ENCODE measurements around the gene TPRX1. TPM values are rescaled to one million over a fixed set of nuclear protein-coding genes. Genes with fewer than 3 reads are reported as not detected.
A peak's percentile ranks its signal among the peaks of the same experiment; 100 is the strongest.

Gene TPRX1
- total RNA-seq, 1 experiment from 2014 or later, result not detected

DNA sequence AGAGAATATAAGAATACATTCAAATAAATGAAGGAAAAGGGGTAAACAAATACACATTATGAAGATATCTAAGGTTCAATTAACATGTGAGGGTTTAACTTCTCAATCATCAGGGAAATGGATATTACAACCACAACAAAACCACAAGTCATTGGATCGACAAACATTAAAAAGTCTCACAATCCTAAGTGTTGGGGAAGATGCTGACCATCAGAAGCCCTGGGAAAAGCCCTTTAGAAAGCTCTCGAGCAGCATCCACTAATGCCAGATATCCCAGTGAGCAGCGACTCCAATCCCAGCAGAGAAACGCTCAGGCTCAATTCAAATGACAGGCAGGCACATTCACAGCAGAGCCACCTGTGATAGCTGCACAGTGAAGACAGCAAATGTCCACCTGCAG is 3.1 kb downstream of the TPRX1 start:
- no peaks in the 10 kb centered on the region for H3K4me1 ChIP-seq (replicated peaks; ENCODE audit: insufficient read depth)
- H2AFZ ChIP-seq, result no peak overlapping the region
- BruUV-seq (replicated peaks), result no TSS peak
- no peak overlapping the region for H3K4me2 ChIP-seq
- H3K9me3 ChIP-seq (ENCODE audit: insufficient read depth, low read depth), result no peaks in the 10 kb centered on the region
- ChIA-PET CTCF (interaction anchor here (0.6 kb wide), 1 partner anchor 92 kb away, joined by 4 read pairs; no protein-coding TSS in a partner anchor), POLR2A (ENCODE audit: unreplicated experiment) (no interaction called here)
- H4K20me1 ChIP-seq (ENCODE audit: insufficient read depth), result no peaks in the 10 kb centered on the region
- H3K27me3 ChIP-seq (ENCODE audit: insufficient read depth, low read depth), result 0 out of 2 replicates have a peak, but pooled peaks cover 7% of the 10 kb centered on the region
- no peaks in the 10 kb centered on the region for H3F3A ChIP-seq (ENCODE audit: insufficient read depth, low read depth)
- no peak for DNase-seq
- no peak overlapping the region for H3K4me3 ChIP-seq
- H3K36me3 ChIP-seq (ENCODE audit: low read depth), result no peaks in the 10 kb centered on the region
- intact Hi-C loops (cut with micrococcal nuclease; ENCODE audit: unreplicated experiment), result no loop called here
- no peaks in the 10 kb centered on the region for H3K79me2 ChIP-seq (ENCODE audit: low read depth)
- H3K9me2 ChIP-seq (ENCODE audit: insufficient read depth), result no peaks in the 10 kb centered on the region
- TF ChIP-seq EZH2 (IDR thresholded peaks at IDR 0.05; ENCODE audit: low read depth), result no peak
- TF ChIP-seq, protein P1, sequence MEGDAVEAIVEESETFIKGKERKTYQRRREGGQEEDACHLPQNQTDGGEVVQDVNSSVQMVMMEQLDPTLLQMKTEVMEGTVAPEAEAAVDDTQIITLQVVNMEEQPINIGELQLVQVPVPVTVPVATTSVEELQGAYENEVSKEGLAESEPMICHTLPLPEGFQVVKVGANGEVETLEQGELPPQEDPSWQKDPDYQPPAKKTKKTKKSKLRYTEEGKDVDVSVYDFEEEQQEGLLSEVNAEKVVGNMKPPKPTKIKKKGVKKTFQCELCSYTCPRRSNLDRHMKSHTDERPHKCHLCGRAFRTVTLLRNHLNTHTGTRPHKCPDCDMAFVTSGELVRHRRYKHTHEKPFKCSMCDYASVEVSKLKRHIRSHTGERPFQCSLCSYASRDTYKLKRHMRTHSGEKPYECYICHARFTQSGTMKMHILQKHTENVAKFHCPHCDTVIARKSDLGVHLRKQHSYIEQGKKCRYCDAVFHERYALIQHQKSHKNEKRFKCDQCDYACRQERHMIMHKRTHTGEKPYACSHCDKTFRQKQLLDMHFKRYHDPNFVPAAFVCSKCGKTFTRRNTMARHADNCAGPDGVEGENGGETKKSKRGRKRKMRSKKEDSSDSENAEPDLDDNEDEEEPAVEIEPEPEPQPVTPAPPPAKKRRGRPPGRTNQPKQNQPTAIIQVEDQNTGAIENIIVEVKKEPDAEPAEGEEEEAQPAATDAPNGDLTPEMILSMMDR (conservative IDR thresholded peaks at IDR 0.05), result no peak
- no peak overlapping the region for H3K27ac ChIP-seq

GRCh38 chr19:47798904-47799266 is 5.5 kb downstream of the TPRX1 start:
- no peak for DNase-seq
- no peak overlapping the region for H2AFZ ChIP-seq
- no peak overlapping the region for H3K4me2 ChIP-seq
- no peaks in the 10 kb centered on the region for H3K79me2 ChIP-seq (ENCODE audit: low read depth)
- H3K4me3 ChIP-seq, result no peak overlapping the region
- no peaks in the 10 kb centered on the region for H3K9me2 ChIP-seq (ENCODE audit: insufficient read depth)
- no peaks in the 10 kb centered on the region for H3K9me3 ChIP-seq (ENCODE audit: insufficient read depth, low read depth)
- ChIA-PET POLR2A (ENCODE audit: unreplicated experiment) (no interaction called here), CTCF (no interaction called here)
- no peak for TF ChIP-seq EZH2 (IDR thresholded peaks at IDR 0.05; ENCODE audit: low read depth)
- TF ChIP-seq, protein P1 (conservative IDR thresholded peaks at IDR 0.05), result no peak
- H3K27ac ChIP-seq, result no peak overlapping the region
- no TSS peak for BruUV-seq (replicated peaks)
- H3F3A ChIP-seq (ENCODE audit: insufficient read depth, low read depth), result no peaks in the 10 kb centered on the region
- intact Hi-C loops (cut with micrococcal nuclease; ENCODE audit: unreplicated experiment), result loop anchor here (10.0 kb wide), 1 partner anchor 66 kb away; no protein-coding TSS in a partner anchor
- H3K4me1 ChIP-seq (replicated peaks; ENCODE audit: insufficient read depth), result no peaks in the 10 kb centered on the region
- H4K20me1 ChIP-seq (ENCODE audit: insufficient read depth), result no peaks in the 10 kb centered on the region
- no peaks in the 10 kb centered on the region for H3K36me3 ChIP-seq (ENCODE audit: low read depth)
- 0 out of 2 replicates have a peak, but pooled peaks cover 7% of the 10 kb centered on the region for H3K27me3 ChIP-seq (ENCODE audit: insufficient read depth, low read depth)

GRCh38 chr19:47797996-47798903 is 6.1 kb downstream of the TPRX1 start:
- Histone ChIP-seq H3K9me3 (ENCODE audit: insufficient read depth, low read depth) (no peaks in the 10 kb centered on the region), H3K27ac (no peak overlapping the region), H2AFZ (peak overlapping the region; percentile 49; the same call in 1 of the 2 replicates), H3K36me3 (ENCODE audit: low read depth) (no peaks in the 10 kb centered on the region), H3K4me1 (replicated peaks; ENCODE audit: insufficient read depth) (no peaks in the 10 kb centered on the region), H3F3A (ENCODE audit: insufficient read depth, low read depth) (no peaks in the 10 kb centered on the region), H3K79me2 (ENCODE audit: low read depth) (no peaks in the 10 kb centered on the region), H3K4me2 (no peak overlapping the region), H3K4me3 (no peak overlapping the region), H3K9me2 (ENCODE audit: insufficient read depth) (no peaks in the 10 kb centered on the region), H4K20me1 (ENCODE audit: insufficient read depth) (no peaks in the 10 kb centered on the region), H3K27me3 (ENCODE audit: insufficient read depth, low read depth) (0 out of 2 replicates have a peak, but pooled peaks cover 7% of the 10 kb centered on the region)
- intact Hi-C loops (cut with micrococcal nuclease; ENCODE audit: unreplicated experiment), result loop anchor here (10.0 kb wide), 1 partner anchor 67 kb away; no protein-coding TSS in a partner anchor
- no TSS peak for BruUV-seq (replicated peaks)
- TF ChIP-seq, protein P1 (conservative IDR thresholded peaks at IDR 0.05), result no peak
- no peak for TF ChIP-seq EZH2 (IDR thresholded peaks at IDR 0.05; ENCODE audit: low read depth)
- CTCF ChIA-PET, result no interaction called here
- DNase-seq, result no peak
- POLR2A ChIA-PET (ENCODE audit: unreplicated experiment), result no interaction called here
